ENCODE data around the gene HSPA1L.
"Not testable (repeated sequence)": the region's sequence is repeated elsewhere in the genome, so short reads cannot be mapped to it uniquely, and the experiment has no call there.

The HSPA1L gene

GRCh38 chr6:31796993-31797385 is 18.1 kb downstream of the HSPA1L start:
- no peak overlapping the region for H3K4me3 ChIP-seq (replicated peaks; ENCODE audit: low read depth, low read length)
- peaks cover 4% of the 10 kb centered on the region for H3K36me3 ChIP-seq (ENCODE audit: control insufficient read depth, insufficient read depth, low read length)
- no peak for TF ChIP-seq CTCF (IDR thresholded peaks at IDR 0.05; ENCODE audit: insufficient read depth, low read length, poor library complexity, severe bottlenecking)
- DNase-seq (ENCODE audit: extremely low read depth, insufficient read length): no peak
- H3K27me3 ChIP-seq (replicated peaks; ENCODE audit: control insufficient read depth, insufficient read depth, low read length): no peaks in the 10 kb centered on the region

DNA sequence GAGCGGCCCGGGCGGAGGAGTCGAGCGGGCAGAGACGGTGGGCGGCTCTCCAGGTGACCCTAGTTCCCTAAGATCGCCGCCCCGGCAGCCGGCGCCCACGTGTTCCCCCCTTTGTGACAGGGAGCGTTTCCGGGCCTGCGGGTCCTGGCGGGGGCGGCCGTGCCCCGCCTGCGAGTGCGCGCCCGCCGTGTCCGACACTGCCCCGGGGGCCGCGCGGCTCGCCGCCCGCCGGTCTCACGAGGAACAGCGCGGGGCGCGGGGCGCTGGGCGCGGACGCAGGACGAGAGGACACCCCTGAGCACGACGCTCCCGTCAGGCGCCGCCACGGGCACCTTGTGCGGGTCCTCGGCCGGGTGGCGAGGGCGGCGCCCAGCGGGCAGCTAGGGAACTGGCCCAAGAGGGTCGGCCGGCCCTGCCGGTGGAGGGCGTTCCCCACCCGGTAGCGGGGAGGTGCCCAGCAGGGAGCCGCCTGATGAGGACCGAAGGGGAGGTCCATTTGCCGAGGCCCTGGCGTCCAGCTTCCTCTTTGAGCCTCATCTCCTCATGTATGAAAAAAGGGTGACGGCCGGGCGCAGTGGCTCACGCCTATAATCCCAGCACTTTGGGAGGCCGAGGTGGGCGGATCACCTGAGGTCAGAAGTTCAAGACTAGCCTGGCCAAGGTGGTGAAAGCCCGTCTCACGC is 19.3 kb downstream of the HSPA1L start, which contains the start of gene VARS1:
TSS of gene VARS1 (minus strand) at position 137 of the 683 bp plus-strand sequence. CDS start 535 bp downstream, outside the sequence.
- peak; percentile 92 for DNase-seq (ENCODE audit: extremely low read depth, insufficient read length)
- no peaks in the 10 kb centered on the region for H3K27me3 ChIP-seq (replicated peaks; ENCODE audit: control insufficient read depth, insufficient read depth, low read length)

GRCh38 chr6:31794866-31795615 is 20.0 kb downstream of the HSPA1L start:
- no peak for TF ChIP-seq CTCF (IDR thresholded peaks at IDR 0.05; ENCODE audit: insufficient read depth, low read length, poor library complexity, severe bottlenecking)
- no peak for DNase-seq (ENCODE audit: extremely low read depth, insufficient read length)
- Histone ChIP-seq H3K4me3 (replicated peaks; ENCODE audit: low read depth, low read length) (peak overlapping the region; percentile 92), H3K36me3 (ENCODE audit: control insufficient read depth, insufficient read depth, low read length) (peaks cover 4% of the 10 kb centered on the region), H3K27me3 (replicated peaks; ENCODE audit: control insufficient read depth, insufficient read depth, low read length) (no peaks in the 10 kb centered on the region)

More for the DNA sequence above, 19.3 kb downstream of the HSPA1L start, which contains the start of gene VARS1:
- H3K36me3 ChIP-seq (ENCODE audit: control insufficient read depth, insufficient read depth, low read length): peaks cover 4% of the 10 kb centered on the region
- H3K4me3 ChIP-seq (replicated peaks; ENCODE audit: low read depth, low read length): peak within 1 kb of the TSS; percentile 92
- TF ChIP-seq CTCF (IDR thresholded peaks at IDR 0.05; ENCODE audit: insufficient read depth, low read length, poor library complexity, severe bottlenecking): peak; percentile 83

DNA sequence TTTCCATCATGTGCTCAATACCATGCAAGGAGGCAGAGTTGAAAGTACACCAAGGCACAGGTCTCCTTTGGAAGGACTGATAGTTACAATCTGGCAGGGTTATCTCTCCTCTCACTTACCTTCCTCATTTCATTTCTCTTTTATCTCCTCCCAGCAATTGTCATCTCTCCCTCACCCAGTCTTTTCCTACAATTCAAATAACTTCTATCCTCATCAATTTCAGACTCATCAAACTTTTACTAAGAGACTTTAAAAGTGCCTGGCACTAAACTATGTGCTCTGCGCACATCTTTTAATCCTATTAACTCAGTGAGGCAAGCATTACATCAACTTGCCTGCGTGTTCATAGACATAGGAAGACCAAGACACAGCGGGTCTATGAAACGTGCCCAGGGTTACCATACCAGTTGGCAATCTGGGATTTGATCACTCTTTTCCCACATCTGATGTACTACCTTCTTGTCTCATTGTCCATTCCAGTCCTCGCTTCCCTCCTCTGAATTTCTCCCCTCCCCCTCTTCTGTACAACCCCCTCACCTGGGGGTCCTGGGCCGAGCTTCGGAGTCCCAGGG is 20.7 kb downstream of the HSPA1L start:
- Histone ChIP-seq H3K27me3 (replicated peaks; ENCODE audit: control insufficient read depth, insufficient read depth, low read length) (no peaks in the 10 kb centered on the region), H3K36me3 (ENCODE audit: control insufficient read depth, insufficient read depth, low read length) (peaks cover 4% of the 10 kb centered on the region), H3K4me3 (replicated peaks; ENCODE audit: low read depth, low read length) (peak overlapping the region; percentile 92)
- no peak for DNase-seq (ENCODE audit: extremely low read depth, insufficient read length)
- no peak for TF ChIP-seq CTCF (IDR thresholded peaks at IDR 0.05; ENCODE audit: insufficient read depth, low read length, poor library complexity, severe bottlenecking)

- not testable (repeated sequence) for H3K36me3 ChIP-seq (ENCODE audit: control insufficient read depth, insufficient read depth, low read length); H3K27me3 ChIP-seq (replicated peaks; ENCODE audit: control insufficient read depth, insufficient read depth, low read length); DNase-seq (ENCODE audit: extremely low read depth, insufficient read length)
- H3K4me3 ChIP-seq (replicated peaks; ENCODE audit: low read depth, low read length): peak overlapping the region; percentile 92
These were observed 21.2 kb downstream of the HSPA1L start for GRCh38 chr6:31793927-31794245.

GRCh38 chr6:31792761-31793171 is 22.3 kb downstream of the HSPA1L start:
- no peak for DNase-seq (ENCODE audit: extremely low read depth, insufficient read length)
- no peak for TF ChIP-seq CTCF (IDR thresholded peaks at IDR 0.05; ENCODE audit: insufficient read depth, low read length, poor library complexity, severe bottlenecking)
- Histone ChIP-seq H3K4me3 (replicated peaks; ENCODE audit: low read depth, low read length) (no peak overlapping the region), H3K27me3 (replicated peaks; ENCODE audit: control insufficient read depth, insufficient read depth, low read length) (no peaks in the 10 kb centered on the region), H3K36me3 (ENCODE audit: control insufficient read depth, insufficient read depth, low read length) (peaks cover 4% of the 10 kb centered on the region)
